SJCRH30 (cell line): ENCODE measurements around the gene C9orf72. TPM values are rescaled to one million over a fixed set of nuclear protein-coding genes. Genes with fewer than 3 reads are reported as not detected.

Source experiments
- DNase-seq, 2 experiments: peaks; one replicate each; pipeline ENCODE4 v3.0.0-alpha.2; 2015 to 2020
- H3K27ac ChIP-seq: fragments of 250-450 bp; sonication (Bioruptor Pico); 2 replicates; pipeline ENCODE4 v1.5.1; 2020; ENCODE audit warnings: mild to moderate bottlenecking, moderate library complexity
- H3K27me3 ChIP-seq: fragments of 250-450 bp; sonication (Bioruptor Pico); 2 replicates; pipeline ENCODE4 v1.5.1; 2020; ENCODE audit warnings: mild to moderate bottlenecking, moderate library complexity
- H3K36me3 ChIP-seq: fragments of 250-450 bp; sonication (Bioruptor Pico); 2 replicates; pipeline ENCODE4 v1.5.1; 2020; ENCODE audit warnings: mild to moderate bottlenecking, moderate library complexity
- H3K4me1 ChIP-seq: fragments of 250-450 bp; sonication (Bioruptor Pico); 2 replicates; pipeline ENCODE4 v1.5.1; 2020; ENCODE audit warnings: mild to moderate bottlenecking, moderate library complexity
- H3K4me3 ChIP-seq: fragments of 250-450 bp; sonication (Bioruptor Pico); 2 replicates; pipeline ENCODE4 v1.5.1; 2020; ENCODE audit warnings: mild to moderate bottlenecking, moderate library complexity
- H3K9me3 ChIP-seq: fragments of 250-450 bp; sonication (Bioruptor Pico); replicated peaks from 2 replicates; pipeline ENCODE4 v1.5.1; 2020; ENCODE audit warnings: mild to moderate bottlenecking, moderate library complexity
- total RNA-seq: library from RNA; depleted of rRNA; stranded (reverse); fragments of >200 nt; shearing (Covaris generic); gene quantifications from 2 replicates; pipeline ENCODE4 v1.2.3, GENCODE V29; 2014

Gene C9orf72
- total RNA-seq, 1 experiment from 2014 or later = 10.0 TPM

- Histone ChIP-seq H3K27me3 (no peaks in the 10 kb centered on the region), H3K4me3 (no peak overlapping the region), H3K9me3 (no peaks in the 10 kb centered on the region), H3K27ac (no peak overlapping the region), H3K4me1 (peaks cover 6% of the 10 kb centered on the region), H3K36me3 (peaks cover 2% of the 10 kb centered on the region)
- no peak for DNase-seq
Observed at GRCh38 chr9:27563738-27564430, 9.4 kb downstream of the C9orf72 start.

- H3K36me3 ChIP-seq = peaks cover 2% of the 10 kb centered on the region
Observed at GRCh38 chr9:27561685-27562084, 11.6 kb downstream of the C9orf72 start.

GRCh38 chr9:27560457-27560856, 12.8 kb downstream of the C9orf72 start:
- no peak overlapping the region for H3K27ac ChIP-seq
- H3K36me3 ChIP-seq = no peaks in the 10 kb centered on the region
- H3K9me3 ChIP-seq = no peaks in the 10 kb centered on the region
- H3K27me3 ChIP-seq = no peaks in the 10 kb centered on the region
- H3K4me1 ChIP-seq = no peaks in the 10 kb centered on the region
- DNase-seq = no peak
- H3K4me3 ChIP-seq = no peak overlapping the region

More at GRCh38 chr9:27561685-27562084, 11.6 kb downstream of the C9orf72 start:
- Histone ChIP-seq H3K9me3 (no peaks in the 10 kb centered on the region), H3K27ac (no peak overlapping the region), H3K4me3 (no peak overlapping the region), H3K27me3 (no peaks in the 10 kb centered on the region), H3K4me1 (peaks cover under 1% of the 10 kb centered on the region; the same call in 1 of the 2 replicates)
- no peak for DNase-seq

DNA sequence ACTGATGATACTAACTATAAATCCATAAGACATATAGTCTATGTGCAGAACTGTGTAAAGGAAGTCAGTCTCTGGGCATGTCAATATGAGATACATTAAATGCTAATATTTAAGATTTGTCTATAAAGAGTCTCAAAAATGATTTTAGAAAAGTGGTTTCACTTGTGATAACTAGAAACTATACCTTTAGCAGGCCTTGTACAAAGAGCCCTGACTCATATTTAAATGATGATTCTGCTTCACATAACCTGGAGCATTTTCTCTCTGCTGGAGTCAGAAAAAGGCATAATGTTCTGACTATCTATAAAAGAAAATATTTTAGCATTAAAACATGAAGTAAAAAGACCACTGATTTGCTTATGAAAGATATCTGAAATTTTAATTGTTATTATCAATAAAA, 15.0 kb downstream of the C9orf72 start:
- no peaks in the 10 kb centered on the region for H3K9me3 ChIP-seq
- H3K27ac ChIP-seq = no peak overlapping the region
- no peak for DNase-seq
- no peaks in the 10 kb centered on the region for H3K4me1 ChIP-seq
- H3K27me3 ChIP-seq = no peaks in the 10 kb centered on the region
- no peaks in the 10 kb centered on the region for H3K36me3 ChIP-seq
- no peak overlapping the region for H3K4me3 ChIP-seq

DNA sequence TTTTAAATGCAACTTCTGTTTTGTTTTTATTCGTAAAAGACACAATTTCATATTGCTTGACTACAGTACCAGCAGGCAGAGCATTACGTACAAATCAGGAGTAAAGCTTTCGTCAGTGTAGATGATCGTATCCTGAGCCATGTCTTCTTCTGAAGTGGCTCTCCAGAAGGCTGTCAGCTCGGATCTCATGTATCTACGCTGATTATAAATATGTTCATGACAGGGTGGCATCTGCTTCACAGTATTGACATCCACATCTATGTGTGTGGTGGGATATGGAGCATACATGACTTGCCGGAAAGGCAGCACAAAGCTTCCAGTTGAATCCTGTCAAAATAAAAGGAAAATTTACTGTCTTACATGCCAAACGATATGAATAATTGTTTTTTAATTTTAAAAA, 16.8 kb downstream of the C9orf72 start:
- no peak for DNase-seq
- H3K9me3 ChIP-seq = no peaks in the 10 kb centered on the region
- H3K27ac ChIP-seq = no peak overlapping the region
- H3K4me1 ChIP-seq = no peaks in the 10 kb centered on the region
- H3K36me3 ChIP-seq = 0 out of 2 replicates have a peak, but pooled peaks cover 2% of the 10 kb centered on the region
- H3K27me3 ChIP-seq = no peaks in the 10 kb centered on the region
- no peak overlapping the region for H3K4me3 ChIP-seq

- DNase-seq = no peak
- H3K4me3 ChIP-seq = no peak overlapping the region
- H3K36me3 ChIP-seq = 0 out of 2 replicates have a peak, but pooled peaks cover 2% of the 10 kb centered on the region
- H3K27me3 ChIP-seq = no peaks in the 10 kb centered on the region
- no peak overlapping the region for H3K27ac ChIP-seq
- no peaks in the 10 kb centered on the region for H3K4me1 ChIP-seq
- H3K9me3 ChIP-seq = no peaks in the 10 kb centered on the region
Observed at GRCh38 chr9:27554712-27555111, 18.6 kb downstream of the C9orf72 start.

GRCh38 chr9:27549196-27549755, 24.0 kb downstream of the C9orf72 start:
- no peak overlapping the region for H3K27ac ChIP-seq
- H3K9me3 ChIP-seq = no peaks in the 10 kb centered on the region
- no peak for DNase-seq
- 0 out of 2 replicates have a peak, but pooled peaks cover 2% of the 10 kb centered on the region for H3K36me3 ChIP-seq
- no peaks in the 10 kb centered on the region for H3K4me1 ChIP-seq
- H3K27me3 ChIP-seq = no peaks in the 10 kb centered on the region
- no peak overlapping the region for H3K4me3 ChIP-seq

DNA sequence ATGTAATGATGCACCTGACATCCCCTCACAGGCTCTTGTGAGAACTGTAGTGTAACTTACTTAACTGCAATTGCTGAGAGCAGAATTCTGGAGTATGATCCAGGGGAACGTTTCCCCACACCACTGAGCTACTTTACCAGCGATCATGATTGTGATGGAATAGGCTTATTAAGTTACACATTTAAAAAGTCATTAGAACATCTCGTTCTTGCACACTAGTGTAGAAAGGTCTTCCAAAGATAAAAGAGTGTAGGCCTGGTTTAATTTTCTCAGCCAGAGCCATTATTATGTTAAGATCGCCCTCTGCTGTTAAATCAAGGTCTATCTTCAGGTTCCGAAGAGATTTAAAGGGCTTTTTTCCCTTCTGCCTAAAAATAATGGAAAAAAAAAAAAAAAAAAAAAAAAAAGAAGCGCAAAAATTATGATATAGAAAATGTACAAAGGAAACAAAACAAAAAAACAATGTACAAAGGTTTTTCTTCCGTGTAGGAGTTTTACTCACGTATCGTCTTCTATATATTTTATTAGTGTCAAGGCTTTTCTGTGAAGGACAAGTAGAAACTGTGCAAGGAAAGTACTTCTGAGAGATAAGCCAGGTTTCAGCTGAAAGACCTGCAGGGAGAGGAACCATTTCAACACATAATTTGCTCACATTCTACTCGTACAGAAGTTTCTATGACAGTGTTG, 25.1 kb downstream of the C9orf72 start:
- no peaks in the 10 kb centered on the region for H3K27me3 ChIP-seq
- H3K4me1 ChIP-seq = no peaks in the 10 kb centered on the region
- H3K4me3 ChIP-seq = no peak overlapping the region
- H3K36me3 ChIP-seq = 0 out of 2 replicates have a peak, but pooled peaks cover 2% of the 10 kb centered on the region
- no peak overlapping the region for H3K27ac ChIP-seq
- DNase-seq = peak in 1 of 2 experiments; percentile 38
- no peaks in the 10 kb centered on the region for H3K9me3 ChIP-seq

DNA sequence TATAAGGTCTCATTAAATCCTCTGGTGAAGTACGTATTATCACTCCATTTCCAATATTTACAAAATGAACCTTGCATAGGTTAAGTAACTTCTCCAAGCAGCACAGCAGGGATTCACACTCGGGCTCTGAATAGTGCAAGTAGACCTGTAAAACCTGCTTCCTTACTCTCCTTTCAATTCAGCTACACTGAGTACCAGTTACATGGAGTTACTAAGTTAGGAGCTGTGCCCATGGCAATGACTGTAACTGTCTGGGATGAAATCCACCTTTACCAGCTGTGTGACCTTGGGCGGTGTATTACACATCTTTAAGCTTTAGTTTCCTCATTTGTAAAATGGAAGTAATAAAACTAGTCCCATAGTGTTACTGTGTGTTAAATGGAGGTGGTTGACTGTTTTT, 27.8 kb downstream of the C9orf72 start:
- Histone ChIP-seq H3K4me3 (no peak overlapping the region), H3K4me1 (no peaks in the 10 kb centered on the region), H3K9me3 (no peaks in the 10 kb centered on the region), H3K27ac (no peak overlapping the region), H3K27me3 (no peaks in the 10 kb centered on the region), H3K36me3 (no peaks in the 10 kb centered on the region)
- no peak for DNase-seq

- no peaks in the 10 kb centered on the region for H3K9me3 ChIP-seq
Observed at GRCh38 chr9:27542508-27542907, 30.8 kb downstream of the C9orf72 start.

DNA sequence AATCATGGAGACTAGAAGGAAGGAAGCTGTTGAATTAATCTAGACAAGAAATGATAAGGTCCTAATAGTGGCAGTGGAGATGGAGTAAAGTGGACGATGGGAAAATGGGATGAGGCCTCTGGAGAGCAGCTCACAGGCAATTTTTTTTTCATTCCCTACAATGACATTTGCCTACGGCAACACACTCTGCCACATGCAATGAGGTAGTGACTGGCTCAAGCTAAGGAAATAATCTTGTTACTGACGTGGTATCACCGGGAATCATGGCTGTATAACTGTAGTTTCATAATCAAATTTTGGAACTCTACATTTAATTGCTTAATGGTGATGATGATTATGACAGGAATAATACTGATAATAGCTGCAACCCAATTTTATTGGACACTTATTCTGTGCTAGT, 31.5 kb downstream of the C9orf72 start:
- H3K27ac ChIP-seq = no peak overlapping the region
- no peaks in the 10 kb centered on the region for H3K9me3 ChIP-seq
- H3K4me3 ChIP-seq = no peak overlapping the region
- H3K36me3 ChIP-seq = no peaks in the 10 kb centered on the region
- H3K27me3 ChIP-seq = no peaks in the 10 kb centered on the region
- no peaks in the 10 kb centered on the region for H3K4me1 ChIP-seq
- DNase-seq = no peak

More at GRCh38 chr9:27542508-27542907, 30.8 kb downstream of the C9orf72 start:
- no peaks in the 10 kb centered on the region for H3K4me1 ChIP-seq
- no peak overlapping the region for H3K4me3 ChIP-seq
- H3K36me3 ChIP-seq = no peaks in the 10 kb centered on the region
- H3K27ac ChIP-seq = no peak overlapping the region
- no peak for DNase-seq
- no peaks in the 10 kb centered on the region for H3K27me3 ChIP-seq

DNA sequence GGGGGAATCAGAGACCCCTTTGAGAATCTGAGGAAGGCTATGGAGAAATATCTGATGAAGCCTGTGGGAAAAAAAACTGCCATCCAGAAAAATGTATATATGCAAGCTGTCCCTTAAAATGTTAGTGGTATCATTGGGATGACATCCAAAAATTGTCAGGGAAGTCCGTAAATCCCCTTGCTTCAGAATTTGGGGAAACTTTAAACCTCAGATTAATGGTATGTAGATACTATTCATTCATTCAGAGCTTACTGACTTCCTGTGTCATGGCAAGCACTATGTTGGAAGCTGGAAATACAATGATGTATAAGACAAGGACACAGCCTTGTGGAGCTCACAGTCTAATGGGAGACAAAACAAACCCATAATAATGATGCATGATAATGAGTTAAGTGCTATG, 32.8 kb downstream of the C9orf72 start:
- Histone ChIP-seq H3K9me3 (no peaks in the 10 kb centered on the region), H3K27ac (no peak overlapping the region), H3K4me3 (no peak overlapping the region), H3K36me3 (no peaks in the 10 kb centered on the region), H3K27me3 (no peaks in the 10 kb centered on the region), H3K4me1 (no peaks in the 10 kb centered on the region)
- DNase-seq = no peak

GRCh38 chr9:27539479-27540441, 33.5 kb downstream of the C9orf72 start:
- no peak overlapping the region for H3K27ac ChIP-seq
- no peak for DNase-seq

GRCh38 chr9:27538647-27539046, 34.6 kb downstream of the C9orf72 start:
- Histone ChIP-seq H3K27me3 (no peaks in the 10 kb centered on the region), H3K9me3 (no peaks in the 10 kb centered on the region), H3K36me3 (no peaks in the 10 kb centered on the region), H3K27ac (no peak overlapping the region), H3K4me1 (no peaks in the 10 kb centered on the region), H3K4me3 (no peak overlapping the region)
- no peak for DNase-seq

More at GRCh38 chr9:27539479-27540441, 33.5 kb downstream of the C9orf72 start:
- H3K27me3 ChIP-seq = no peaks in the 10 kb centered on the region
- no peaks in the 10 kb centered on the region for H3K4me1 ChIP-seq
- H3K4me3 ChIP-seq = no peak overlapping the region
- no peaks in the 10 kb centered on the region for H3K36me3 ChIP-seq
- no peaks in the 10 kb centered on the region for H3K9me3 ChIP-seq
